ENCODE data around the gene THAP8.
"Not testable (repeated sequence)": the region's sequence is repeated elsewhere in the genome, so short reads cannot be mapped to it uniquely, and the experiment has no call there.

THAP8 gene

DNA sequence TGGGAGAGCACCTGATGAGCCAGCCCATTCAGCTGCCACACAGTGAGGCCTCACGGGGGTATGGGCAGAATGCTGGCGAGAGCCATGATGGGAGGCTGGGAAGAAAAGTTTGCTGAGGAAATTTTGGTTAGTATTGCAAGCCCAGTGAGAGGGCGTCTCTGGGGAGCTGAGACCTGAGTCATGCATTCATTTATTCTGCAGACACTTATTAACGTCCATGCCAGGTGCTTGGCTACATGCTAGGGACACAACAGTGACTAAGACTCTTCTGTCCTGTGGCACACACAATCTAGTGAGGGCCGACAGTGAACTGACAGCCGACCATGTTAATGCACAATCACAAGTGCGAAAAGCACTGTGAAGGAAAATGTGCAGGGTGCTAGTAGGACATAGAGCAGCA lies 27.8 kb upstream of the THAP8 start:
- Mint-ChIP-seq H3K4me3 (no peak overlapping the region), H3K4me1 (no peaks in the 10 kb centered on the region), H3K9me3 (no peaks in the 10 kb centered on the region), H3K36me3 (peaks cover 64% of the 10 kb centered on the region), H3K27ac (no peak overlapping the region)
- no peak for DNase-seq (ENCODE audit: low spot score in 2 of 2)
- ATAC-seq = no peak

DNA sequence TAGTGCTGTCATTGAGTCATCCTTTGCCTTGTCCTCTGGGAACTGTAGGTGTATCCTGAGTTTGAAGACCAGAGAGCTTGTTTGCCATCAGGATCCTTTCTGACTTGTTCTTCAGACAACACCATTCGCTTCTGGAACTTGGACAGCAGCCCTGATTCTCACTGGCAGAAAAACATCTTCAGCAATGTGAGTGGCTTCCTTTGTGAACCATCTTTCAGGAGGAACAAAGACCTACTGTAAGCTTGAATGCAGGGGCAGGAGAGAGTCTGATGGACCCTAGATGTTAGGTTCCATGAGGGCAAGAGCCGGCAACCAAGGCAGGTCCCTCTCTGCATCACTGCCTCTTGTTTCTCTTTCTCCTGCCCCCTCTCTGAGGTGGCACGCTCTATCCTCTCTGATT lies 27.3 kb upstream of the THAP8 start:
- no peaks in the 10 kb centered on the region for H3K4me1 Mint-ChIP-seq
- no peak overlapping the region for H3K4me3 Mint-ChIP-seq
- ATAC-seq (no peak), DNase-seq (ENCODE audit: low spot score in 2 of 2) (no peak)
- H3K36me3 Mint-ChIP-seq = peaks cover 65% of the 10 kb centered on the region
- no peak overlapping the region for H3K27ac Mint-ChIP-seq
- H3K9me3 Mint-ChIP-seq = no peaks in the 10 kb centered on the region

DNA sequence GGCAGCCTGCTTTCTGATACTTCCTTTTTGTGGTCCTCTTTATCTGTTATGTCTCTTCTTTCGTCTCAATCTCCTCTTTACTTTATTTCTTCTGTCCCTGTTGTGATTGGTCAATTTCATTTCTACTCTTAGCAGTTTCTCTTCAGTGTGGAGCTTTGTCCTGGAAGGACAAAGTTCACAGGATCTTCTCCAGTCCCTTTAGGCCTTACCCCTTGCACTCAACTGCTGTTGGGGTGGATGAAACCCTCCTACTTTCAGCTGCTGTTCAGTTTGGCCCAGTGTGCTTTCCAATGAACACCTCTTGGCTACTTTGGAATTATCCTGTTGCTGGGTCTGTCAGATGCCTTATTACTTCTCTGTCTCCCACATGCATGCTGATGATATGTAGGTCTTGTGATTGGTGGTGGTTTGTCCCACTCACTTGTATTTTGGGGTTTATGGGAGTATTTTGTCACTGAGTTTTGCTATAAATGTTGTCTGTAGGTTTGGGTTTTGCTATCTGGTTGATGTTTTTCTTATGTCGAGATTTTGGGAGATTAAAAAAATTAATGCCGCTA lies 25.4 kb upstream of the THAP8 start:
- H3K4me1 Mint-ChIP-seq = no peaks in the 10 kb centered on the region
- ATAC-seq (no peak), DNase-seq (ENCODE audit: low spot score in 2 of 2) (no peak)
- H3K27ac Mint-ChIP-seq = peak overlapping the region; percentile 1
- H3K9me3 Mint-ChIP-seq = no peaks in the 10 kb centered on the region
- peaks cover 59% of the 10 kb centered on the region for H3K36me3 Mint-ChIP-seq
- H3K4me3 Mint-ChIP-seq = no peak overlapping the region

DNA sequence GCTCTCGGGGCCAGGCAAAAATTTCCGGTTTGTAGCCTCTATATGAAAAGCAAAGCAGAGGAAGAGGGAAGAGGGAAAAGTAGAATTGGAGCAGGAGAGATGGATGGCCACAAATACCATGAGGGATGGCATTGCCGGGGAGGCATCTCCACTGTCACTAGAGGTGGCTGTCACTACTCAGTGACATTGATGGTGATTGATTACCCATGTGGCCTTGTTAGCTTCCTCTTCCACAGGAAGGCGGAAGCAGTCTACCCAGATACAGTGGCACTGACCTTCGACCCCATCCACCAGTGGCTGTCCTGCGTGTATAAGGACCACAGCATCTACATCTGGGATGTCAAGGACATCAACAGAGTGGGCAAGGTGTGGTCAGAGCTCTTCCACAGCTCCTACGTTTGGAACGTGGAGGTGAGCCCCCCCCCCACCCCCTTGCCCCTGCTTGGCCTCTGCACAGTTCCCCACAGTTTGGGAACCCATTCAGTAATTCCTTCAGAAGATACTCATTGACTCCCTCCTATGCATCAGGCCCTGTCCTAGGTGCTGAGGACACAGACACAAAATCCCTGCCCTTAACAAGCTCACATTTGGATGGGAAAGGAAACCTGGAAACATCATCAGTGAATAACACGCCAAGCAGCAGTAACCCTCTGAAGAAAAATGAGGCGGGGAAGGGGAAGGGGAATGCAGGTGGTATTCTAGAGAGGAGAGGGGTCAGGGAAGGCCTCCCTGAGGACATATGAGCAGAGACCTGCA lies 19.2 kb upstream of the THAP8 start:
- no peaks in the 10 kb centered on the region for H3K9me3 Mint-ChIP-seq
- no peak for ATAC-seq
- DNase-seq (ENCODE audit: low spot score in 2 of 2) = no peak
- no peak overlapping the region for H3K27ac Mint-ChIP-seq
- H3K4me3 Mint-ChIP-seq = no peak overlapping the region
- no peaks in the 10 kb centered on the region for H3K4me1 Mint-ChIP-seq
- peaks cover 41% of the 10 kb centered on the region for H3K36me3 Mint-ChIP-seq

DNA sequence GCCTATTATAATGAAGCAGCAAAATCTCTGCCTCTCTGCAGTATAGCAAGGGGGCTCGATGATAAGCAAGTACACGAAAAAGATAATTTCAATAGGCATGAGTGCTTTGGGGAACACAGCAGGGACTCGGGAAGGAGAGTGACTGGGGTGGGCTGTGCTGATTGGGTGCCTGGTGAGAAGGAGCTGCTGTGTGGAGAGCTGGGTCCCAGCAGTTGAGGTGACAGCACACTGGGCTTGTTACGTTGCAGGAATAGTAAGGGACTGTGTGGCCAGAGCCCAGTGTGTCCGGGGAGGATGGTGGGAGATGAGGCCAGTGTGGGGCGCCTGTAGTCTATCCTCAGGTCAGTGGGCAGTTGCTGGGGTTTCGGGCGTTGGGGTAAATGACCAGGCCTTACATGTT lies 18.0 kb upstream of the THAP8 start:
- H3K36me3 Mint-ChIP-seq = peaks cover 35% of the 10 kb centered on the region
- H3K9me3 Mint-ChIP-seq = no peaks in the 10 kb centered on the region
- DNase-seq (ENCODE audit: low spot score in 2 of 2) = no peak
- no peak overlapping the region for H3K27ac Mint-ChIP-seq
- no peak overlapping the region for H3K4me3 Mint-ChIP-seq
- H3K4me1 Mint-ChIP-seq = no peaks in the 10 kb centered on the region
- no peak for ATAC-seq

DNA sequence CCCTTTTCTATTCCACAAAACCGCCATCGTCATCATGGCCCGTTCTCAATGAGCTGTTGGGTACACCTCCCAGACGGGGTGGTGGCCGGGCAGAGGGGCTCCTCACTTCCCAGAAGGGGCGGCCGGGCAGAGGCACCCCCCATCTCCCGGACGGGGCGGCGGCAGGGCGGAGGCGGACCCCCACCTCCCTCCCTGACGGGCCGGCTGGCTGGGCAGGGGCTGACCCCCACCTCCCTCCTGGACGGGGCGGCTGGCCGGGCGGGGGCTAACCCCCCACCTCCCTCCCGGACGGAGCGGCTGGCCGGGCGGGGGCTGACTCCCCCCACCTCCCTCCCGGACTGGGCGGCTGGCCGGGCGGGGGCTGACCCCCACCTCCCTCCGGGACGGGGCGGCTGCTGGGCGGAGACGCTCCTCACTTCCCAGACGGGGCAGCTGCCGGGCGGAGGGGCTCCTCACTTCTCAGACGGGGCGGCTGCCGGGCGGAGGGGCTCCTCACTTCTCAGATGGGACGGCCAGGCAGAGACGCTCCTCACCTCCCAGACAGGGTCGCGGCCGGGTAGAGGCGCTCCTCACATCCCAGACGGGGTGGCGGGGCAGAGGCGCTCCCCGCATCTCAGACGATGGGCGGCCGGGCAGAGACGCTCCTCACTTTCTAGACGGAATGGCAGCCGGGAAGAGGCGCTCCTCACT lies 14.9 kb upstream of the THAP8 start:
- not testable (repeated sequence) for H3K4me1 Mint-ChIP-seq; ATAC-seq; H3K27ac Mint-ChIP-seq; H3K9me3 Mint-ChIP-seq; DNase-seq (ENCODE audit: low spot score in 2 of 2); H3K4me3 Mint-ChIP-seq
- peaks cover 27% of the 10 kb centered on the region for H3K36me3 Mint-ChIP-seq

DNA sequence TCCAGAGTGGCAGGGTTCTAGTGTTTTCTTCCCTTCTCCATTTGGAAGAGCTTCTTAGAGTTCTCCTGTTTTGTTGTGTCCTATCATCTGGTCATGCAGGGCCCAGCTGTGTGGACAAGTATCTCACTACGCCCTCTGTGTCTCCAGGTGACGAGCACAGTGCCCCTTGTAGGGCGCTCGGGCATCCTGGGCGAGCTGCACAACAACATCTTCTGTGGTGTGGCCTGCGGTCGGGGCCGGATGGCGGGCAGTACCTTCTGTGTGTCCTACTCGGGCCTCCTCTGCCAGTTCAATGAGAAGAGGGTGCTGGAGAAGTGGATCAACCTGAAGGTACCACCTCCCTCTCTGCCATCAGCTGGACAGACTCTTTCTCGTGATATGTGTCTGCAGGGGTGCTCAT lies 13.6 kb upstream of the THAP8 start:
- Mint-ChIP-seq H3K4me1 (no peaks in the 10 kb centered on the region), H3K4me3 (no peak overlapping the region), H3K36me3 (peaks cover 34% of the 10 kb centered on the region), H3K9me3 (no peaks in the 10 kb centered on the region), H3K27ac (no peak overlapping the region)
- DNase-seq (ENCODE audit: low spot score in 2 of 2) (no peak), ATAC-seq (no peak)

DNA sequence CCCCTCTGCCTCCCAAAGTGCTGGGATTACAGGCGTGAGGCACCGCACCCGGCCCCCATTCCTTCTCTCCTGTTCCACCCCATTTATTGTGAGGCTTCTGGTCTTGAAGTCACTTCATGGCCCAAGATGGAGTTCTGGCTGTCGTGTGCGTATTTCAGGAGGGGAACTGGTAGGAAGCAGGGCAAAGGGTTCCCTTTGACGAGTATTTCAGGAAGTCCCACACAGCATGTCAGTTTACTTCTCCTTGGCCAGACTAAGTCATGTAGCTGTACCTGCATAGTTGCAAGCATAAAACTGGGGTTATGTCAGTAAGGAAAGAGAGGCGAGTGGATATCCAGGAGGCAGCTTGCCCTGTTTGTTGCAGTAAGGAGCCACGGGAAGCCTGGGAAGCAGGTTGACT lies 10.7 kb upstream of the THAP8 start:
- H3K4me1 Mint-ChIP-seq = no peaks in the 10 kb centered on the region
- DNase-seq (ENCODE audit: low spot score in 2 of 2) = no peak
- peak overlapping the region; percentile 60 for H3K27ac Mint-ChIP-seq
- no peaks in the 10 kb centered on the region for H3K9me3 Mint-ChIP-seq
- H3K36me3 Mint-ChIP-seq = peaks cover 38% of the 10 kb centered on the region
- no peak overlapping the region for H3K4me3 Mint-ChIP-seq
- no peak for ATAC-seq

DNA sequence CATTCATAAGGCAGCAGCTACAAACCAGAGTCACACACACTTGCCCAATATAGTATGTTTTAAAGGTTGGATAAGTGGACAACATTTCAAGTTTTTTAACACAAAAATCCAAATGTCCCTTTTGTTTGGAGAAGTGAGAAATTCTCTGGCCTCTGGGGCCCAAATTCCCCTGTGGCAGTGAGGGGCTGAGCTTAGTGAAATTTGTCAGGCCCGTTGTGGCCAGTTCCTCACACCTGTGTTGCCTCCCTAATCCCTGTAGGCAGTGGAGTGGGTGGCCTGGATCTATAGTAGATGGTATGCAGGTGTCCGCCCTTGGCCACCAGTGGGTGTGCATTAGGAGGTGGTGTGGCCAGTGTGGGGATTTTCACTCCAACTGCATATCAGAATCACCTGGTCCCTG lies 7.3 kb upstream of the THAP8 start:
- H3K9me3 Mint-ChIP-seq = no peaks in the 10 kb centered on the region
- H3K36me3 Mint-ChIP-seq = peaks cover 37% of the 10 kb centered on the region
- DNase-seq (ENCODE audit: low spot score in 2 of 2) (no peak), ATAC-seq (no peak)
- no peak overlapping the region for H3K27ac Mint-ChIP-seq
- peaks cover 6% of the 10 kb centered on the region for H3K4me1 Mint-ChIP-seq
- H3K4me3 Mint-ChIP-seq = no peak overlapping the region

DNA sequence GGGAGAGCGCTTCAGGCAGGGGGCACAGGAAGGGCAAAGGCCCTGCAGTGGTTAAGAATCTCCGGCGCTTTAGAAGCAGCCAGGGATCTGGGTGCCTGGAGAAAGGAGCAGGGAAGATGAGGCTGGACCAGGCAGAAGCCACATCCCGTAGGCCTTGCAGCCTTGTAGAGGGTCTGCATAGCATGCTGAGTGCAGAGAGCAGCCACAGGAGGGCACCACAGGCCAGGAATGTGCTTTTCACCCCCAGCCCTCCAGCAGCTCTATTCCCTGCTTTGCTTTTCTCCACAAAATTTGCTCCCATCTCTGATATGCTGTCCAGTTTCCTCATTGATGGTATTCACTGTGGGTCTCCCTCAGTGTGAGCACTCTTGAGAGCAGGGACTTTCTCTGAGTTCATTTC lies 6.3 kb upstream of the THAP8 start:
- ATAC-seq (peak; percentile 61), DNase-seq (ENCODE audit: low spot score in 2 of 2) (no peak)
- Mint-ChIP-seq H3K27ac (no peak overlapping the region), H3K4me3 (no peak overlapping the region), H3K9me3 (no peaks in the 10 kb centered on the region), H3K36me3 (peaks cover 37% of the 10 kb centered on the region), H3K4me1 (peaks cover 15% of the 10 kb centered on the region)

DNA sequence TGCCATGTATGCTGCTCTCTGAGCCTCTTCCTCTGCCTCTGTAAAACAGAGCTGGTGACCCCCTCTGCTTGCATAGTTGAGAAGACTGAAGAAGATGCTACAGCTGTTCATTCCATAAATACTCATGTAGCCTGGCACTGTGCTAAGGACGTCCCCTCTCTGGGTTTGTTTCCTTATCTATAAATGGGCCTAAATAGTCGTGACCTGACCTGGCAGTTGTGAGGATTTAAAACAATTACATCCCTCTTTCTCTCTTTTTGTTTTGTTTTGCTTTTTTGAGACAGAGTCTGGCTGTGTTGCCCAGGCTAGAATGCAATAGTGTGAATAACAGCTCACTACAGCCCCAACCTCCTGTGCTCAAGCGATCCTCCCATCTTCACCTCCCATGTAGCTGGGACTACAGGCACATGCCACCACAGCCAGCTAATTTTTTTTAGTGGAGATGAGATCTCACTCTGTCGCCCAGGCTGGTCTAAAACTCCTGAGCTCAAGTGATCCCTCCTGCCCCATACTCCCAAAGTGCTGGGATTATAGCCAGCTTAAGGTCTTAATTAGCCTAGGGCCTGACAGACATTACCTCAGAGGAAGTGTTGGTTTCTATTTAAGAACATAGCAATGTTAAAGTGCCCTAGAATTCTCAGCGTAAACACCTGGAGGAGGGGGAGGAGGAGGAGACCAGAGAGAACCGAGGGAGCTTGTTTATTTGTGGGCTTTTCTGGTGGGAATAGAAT lies 5.3 kb upstream of the THAP8 start:
- H3K4me1 Mint-ChIP-seq = peaks cover 20% of the 10 kb centered on the region
- ATAC-seq = no peak
- no peak overlapping the region for H3K4me3 Mint-ChIP-seq
- no peaks in the 10 kb centered on the region for H3K9me3 Mint-ChIP-seq
- peaks cover 41% of the 10 kb centered on the region for H3K36me3 Mint-ChIP-seq
- H3K27ac Mint-ChIP-seq = no peak overlapping the region
- DNase-seq (ENCODE audit: low spot score in 2 of 2) = no peak

DNA sequence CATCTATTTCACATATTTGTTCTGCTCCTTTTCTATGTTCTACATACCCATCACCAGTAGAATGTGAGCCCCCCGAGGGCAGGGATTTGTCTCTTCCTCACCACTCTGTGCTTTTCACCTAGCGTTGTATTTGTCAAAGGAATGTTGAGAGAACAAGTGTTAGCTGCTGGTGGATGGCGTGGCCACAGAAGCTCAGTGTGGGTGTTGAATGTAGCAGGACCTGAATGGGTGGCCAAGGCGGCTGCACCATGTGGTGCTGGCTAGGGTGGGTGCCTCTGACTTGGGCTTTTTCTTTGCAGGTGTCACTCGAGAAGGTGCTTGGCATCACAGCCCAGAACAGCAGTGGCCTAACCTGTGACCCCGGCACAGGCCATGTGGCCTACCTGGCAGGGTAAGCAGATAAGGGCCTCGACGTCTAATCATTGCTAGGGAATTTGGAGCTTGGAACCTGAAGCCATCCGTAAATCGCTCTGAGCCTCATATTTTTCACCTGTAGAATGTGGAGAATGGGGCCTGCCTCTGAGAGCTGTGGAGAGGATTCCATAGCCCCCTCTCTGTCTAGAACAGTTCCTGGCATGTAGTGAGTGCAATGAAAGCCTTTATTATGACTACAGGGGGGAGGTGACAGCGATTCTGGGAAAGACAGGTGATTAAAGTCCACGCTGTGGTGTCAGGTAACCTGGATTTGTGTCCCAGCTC lies 4.5 kb upstream of the THAP8 start:
- H3K36me3 Mint-ChIP-seq = peaks cover 38% of the 10 kb centered on the region
- ATAC-seq (no peak), DNase-seq (ENCODE audit: low spot score in 2 of 2) (no peak)
- H3K4me1 Mint-ChIP-seq = peaks cover 25% of the 10 kb centered on the region
- H3K27ac Mint-ChIP-seq = no peak overlapping the region
- no peak overlapping the region for H3K4me3 Mint-ChIP-seq
- no peaks in the 10 kb centered on the region for H3K9me3 Mint-ChIP-seq

DNA sequence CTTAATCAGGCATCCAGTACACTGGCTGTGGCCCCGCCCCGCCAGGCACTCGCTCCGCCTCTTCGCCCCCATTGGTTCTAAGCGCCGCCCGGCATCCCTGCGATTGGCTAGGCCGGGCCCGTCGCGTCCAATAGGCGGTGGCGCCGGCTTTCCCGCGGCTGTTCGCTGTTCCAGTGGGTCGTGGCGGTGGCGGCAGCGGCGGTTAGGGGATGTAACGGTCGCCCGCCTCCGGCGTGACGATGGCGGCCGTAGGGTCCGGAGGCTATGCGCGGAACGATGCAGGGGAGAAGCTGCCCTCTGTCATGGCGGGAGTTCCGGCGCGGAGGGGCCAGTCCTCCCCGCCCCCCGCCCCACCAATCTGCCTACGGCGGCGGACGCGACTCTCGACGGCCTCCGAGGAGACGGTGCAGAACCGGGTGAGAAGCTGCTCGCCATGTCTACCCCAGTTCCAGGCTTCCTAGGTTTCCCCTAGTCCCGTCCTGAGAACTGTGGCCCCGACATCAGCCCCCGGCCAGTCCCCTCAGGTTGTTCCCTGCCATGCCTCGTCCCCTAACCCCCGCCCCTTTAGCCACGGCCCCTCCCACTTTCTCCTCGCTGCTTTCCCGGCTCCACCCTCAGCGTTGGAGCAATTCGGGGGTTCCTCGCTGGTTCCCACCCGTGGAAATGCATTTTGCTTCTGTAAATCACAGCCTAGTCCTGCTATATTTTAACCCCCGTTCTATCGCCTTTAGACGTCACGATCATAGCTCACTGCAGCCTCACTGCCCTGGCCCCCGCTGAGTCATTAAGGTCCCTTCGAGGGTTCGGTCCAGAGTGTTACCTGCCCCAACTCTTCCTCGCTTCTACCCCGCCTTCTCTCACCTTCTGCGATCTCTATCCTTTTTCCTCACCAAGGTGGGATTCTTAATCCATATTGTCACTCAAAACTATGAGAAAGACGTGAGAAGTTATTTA lies 925 bp upstream of the THAP8 start, which contains the start of gene WDR62:
WDR62 (plus strand) TSS at position 165 of the 954 bp plus-strand sequence; CDS start at position 240, 75 bp downstream.
- Mint-ChIP-seq H3K4me1 (peaks cover 41% of the 10 kb centered on the region), H3K4me3 (peak within 1 kb of the TSS; percentile 91), H3K9me3 (no peaks in the 10 kb centered on the region)

DNA sequence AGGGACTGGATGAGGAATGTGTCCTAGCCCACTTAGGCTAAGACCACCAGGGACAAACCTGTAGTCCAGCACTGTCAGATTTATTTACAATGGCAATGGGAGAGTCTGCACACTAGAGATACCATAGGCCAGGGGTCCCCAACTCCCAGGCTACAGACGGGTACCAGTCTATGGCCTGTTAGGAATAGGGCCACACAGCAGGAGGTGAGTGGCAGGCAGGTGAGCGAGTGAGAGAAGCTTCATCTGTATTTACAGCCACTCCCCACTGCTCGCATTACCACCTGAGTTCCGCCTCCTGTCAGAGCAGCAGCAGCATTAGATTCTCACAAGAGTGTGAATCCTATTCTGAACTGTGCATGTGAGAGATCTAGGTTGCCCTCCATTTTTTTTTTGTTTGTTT lies 2.4 kb downstream of the THAP8 start:
- ATAC-seq = no peak
- Mint-ChIP-seq H3K4me3 (peak overlapping the region; percentile 1), H3K36me3 (peaks cover 15% of the 10 kb centered on the region), H3K4me1 (peaks cover 37% of the 10 kb centered on the region), H3K9me3 (no peaks in the 10 kb centered on the region), H3K27ac (peak overlapping the region; percentile 84)
- no peak for DNase-seq (ENCODE audit: low spot score in 2 of 2)

More for the DNA sequence above, 925 bp upstream of the THAP8 start, which contains the start of gene WDR62:
- peak in 1 of 2 donors; percentile 92 for DNase-seq (ENCODE audit: low spot score in 2 of 2)
- Mint-ChIP-seq H3K36me3 (peaks cover 21% of the 10 kb centered on the region), H3K27ac (peak within 1 kb of the TSS; percentile 93)
- ATAC-seq = peak; percentile 83
